Stimulated activated CD4-positive, alpha-beta T cell treated with anti-CD3 and anti-CD28 coated beads, Interleukin-12 subunit alpha, Interleukin-12 subunit beta, amount 100 ng/mL, for 4 hours (primary cell): Measurements from ENCODE around the gene RIN2.

Source experiments
- DNase-seq: peaks from one replicate; pipeline ENCODE4 v3.0.0-alpha.2; 2020

Gene RIN2, protein sequence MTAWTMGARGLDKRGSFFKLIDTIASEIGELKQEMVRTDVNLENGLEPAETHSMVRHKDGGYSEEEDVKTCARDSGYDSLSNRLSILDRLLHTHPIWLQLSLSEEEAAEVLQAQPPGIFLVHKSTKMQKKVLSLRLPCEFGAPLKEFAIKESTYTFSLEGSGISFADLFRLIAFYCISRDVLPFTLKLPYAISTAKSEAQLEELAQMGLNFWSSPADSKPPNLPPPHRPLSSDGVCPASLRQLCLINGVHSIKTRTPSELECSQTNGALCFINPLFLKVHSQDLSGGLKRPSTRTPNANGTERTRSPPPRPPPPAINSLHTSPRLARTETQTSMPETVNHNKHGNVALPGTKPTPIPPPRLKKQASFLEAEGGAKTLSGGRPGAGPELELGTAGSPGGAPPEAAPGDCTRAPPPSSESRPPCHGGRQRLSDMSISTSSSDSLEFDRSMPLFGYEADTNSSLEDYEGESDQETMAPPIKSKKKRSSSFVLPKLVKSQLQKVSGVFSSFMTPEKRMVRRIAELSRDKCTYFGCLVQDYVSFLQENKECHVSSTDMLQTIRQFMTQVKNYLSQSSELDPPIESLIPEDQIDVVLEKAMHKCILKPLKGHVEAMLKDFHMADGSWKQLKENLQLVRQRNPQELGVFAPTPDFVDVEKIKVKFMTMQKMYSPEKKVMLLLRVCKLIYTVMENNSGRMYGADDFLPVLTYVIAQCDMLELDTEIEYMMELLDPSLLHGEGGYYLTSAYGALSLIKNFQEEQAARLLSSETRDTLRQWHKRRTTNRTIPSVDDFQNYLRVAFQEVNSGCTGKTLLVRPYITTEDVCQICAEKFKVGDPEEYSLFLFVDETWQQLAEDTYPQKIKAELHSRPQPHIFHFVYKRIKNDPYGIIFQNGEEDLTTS

DNA sequence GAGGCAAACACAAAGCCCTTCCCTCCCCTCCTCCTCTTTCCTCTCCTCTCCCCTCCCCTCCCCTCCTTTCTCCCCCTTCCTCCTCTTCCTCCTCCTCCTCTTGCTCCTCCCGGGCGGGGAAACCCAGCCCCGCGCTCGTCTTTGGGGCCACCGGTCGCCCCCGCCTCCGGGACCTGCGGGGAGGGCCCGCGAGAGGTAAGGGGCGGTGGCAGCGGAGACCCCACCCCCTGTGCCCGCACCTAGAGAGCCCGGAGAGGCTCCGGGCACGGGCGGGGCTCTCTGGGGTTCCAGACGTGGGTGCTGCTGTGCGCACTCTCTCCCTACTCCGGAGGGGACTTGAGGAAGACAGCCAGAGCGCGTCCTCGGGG, at the start of gene RIN2:
RIN2 (plus strand) TSS at position 126 of the 368 bp plus-strand sequence. CDS start 131,344 bp downstream, outside the sequence.
- no peak for DNase-seq

DNA sequence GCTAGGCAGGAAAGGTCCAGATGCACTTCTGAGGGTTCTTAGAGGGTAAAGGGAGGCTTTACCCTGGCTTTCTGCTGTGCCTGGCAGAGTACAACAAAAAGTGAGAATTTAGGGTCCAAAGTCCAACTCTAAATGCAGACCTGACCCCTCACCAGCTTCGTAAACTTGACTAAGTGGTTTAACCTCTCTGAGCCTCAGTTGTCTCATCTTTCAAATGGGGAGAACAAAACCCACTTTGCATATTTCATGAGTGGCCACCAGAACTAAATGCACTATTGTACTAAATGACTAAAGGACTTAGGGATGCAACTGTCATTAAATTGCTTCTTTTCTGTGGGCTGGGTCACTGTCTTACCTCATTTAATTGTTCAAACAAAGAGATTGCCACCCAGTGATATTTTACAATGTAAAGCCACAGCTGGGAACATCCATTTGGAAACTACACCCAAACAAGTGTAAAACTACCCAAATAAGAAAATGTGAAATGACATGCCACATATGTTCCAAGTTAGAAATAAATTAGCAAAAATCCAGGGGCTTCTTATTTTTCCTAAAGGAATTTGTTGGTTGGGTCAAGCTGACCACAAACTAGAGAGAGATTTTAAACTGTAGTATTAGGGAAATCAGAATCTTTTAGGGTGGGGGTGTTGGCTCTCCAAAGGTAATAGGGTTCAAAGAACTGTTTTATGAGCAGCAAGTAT, 48.3 kb upstream of the RIN2 start:
- no peak for DNase-seq

DNA sequence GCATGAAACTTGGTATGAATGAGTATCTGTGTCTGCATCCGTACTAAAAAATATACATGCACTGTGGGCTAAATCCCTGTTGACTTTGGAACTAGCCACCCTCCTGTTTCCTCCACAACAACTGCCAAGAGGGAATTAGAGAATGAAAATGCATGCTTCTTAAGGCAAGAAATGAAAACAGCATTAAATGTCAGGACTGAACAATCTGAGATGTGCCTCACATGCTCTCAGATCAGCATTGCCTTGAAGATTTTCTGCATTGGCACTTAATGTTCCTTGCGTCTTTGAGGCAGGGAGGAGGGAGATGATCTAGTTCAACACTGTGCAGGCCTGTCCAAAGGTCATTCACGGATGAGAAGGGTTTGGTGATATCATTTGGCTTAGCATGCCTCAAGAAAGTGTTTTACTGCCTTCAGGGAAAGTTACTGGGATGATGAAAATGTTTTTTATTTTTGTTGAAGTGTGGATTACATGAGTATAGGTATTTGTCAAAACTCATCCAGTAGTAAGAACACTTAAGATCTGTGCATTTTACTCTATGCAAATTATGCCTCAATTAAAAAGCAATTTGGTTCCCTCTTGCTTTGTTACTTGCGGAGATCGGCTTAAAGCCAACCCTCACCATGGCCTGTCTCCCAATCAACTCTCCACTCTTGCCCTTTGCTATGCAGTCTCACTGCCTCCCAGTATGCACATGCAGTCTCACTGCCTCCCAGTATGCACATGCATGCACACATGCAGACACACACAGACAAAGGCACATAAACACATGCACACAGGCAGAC, 47.5 kb upstream of the RIN2 start:
- no peak for DNase-seq

DNA sequence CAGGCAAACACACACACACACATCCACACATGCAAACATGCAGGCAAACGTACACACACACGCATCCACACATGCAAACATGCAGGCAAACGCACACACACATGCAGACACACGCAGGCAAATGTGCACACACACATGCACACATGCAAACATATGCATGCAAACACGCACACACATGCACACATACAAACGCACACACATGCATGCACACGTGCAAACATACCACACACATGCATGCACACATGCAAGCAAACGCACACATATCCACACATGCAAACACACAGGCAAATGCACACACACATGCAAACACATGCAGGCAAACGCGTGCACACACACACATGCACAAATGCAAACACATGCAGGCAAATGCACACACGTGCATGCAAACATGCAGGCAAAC, 46.9 kb upstream of the RIN2 start:
- DNase-seq = no peak

DNA sequence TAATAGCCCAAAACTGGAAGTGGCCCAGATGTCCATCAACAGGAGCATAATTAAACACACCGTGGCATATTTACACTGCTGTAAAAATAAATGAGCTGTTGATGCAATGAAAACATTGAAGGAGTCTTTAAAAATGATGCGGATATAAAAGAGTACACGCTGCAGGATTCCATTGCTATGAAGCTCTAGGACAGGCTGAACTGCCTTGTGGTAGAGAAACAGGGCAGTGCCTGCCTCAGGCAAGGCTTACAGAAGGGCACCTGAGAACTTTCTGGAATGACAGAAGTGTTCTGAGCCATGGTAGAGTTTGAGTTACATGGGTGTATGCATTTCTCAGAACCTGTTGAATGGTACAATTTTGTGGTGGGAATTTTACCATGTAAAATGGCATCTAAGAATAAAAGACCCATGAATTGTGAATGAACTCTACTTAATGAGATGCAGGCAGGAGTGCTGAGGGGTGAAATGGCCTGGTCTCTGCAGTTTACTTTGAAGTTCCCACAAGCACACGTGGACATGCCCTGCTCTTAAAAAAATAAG, 45.3 kb upstream of the RIN2 start:
- no peak for DNase-seq

DNA sequence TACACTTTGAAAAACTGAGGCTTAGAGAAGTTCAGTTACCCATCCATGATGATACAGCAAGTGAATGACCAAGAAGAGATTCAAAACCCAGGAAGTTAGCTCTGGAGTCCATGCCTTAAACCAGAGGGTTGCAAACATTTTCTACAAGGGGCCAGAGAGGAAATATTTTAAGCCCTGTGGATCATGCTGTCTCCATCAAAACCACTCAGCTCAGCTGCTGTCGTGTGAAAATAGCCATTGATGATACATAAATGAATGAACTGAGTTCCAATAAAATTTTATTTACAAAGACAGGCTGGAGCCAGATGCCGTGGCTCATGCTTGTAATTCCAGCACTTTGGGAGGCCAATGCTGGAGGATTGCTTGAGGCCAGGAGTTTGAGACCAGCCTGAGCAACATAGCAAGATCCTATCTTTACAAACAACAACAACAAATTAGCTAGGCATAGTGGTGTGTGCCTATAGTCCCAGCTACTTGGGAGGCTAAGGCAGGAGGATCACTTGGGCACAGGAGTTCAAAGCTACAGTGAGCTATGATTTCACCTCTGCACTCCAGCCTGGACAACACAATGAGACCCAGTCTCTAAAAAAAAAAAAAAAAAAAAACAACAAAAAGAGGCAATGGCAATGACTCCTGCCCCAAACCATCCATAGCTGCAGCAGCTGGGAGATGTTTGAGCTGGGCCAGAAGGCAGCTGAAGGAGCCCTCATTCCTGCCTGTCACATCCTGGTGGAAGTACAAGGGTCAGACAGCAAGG, 44.1 kb upstream of the RIN2 start:
- no peak for DNase-seq

DNA sequence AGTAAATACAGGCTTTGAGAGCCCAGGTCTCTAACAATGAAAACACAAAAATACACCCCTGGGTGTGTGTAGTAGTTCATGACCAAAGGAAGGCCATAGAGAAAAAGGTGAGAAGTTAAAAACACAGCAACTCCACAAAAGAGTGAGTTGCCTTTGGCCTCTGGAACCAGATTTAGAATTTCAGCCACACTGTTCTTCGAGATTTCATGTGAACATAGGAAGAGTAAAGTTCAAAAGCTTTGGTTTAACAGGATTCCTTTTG, 43.5 kb upstream of the RIN2 start:
- no peak for DNase-seq

DNA sequence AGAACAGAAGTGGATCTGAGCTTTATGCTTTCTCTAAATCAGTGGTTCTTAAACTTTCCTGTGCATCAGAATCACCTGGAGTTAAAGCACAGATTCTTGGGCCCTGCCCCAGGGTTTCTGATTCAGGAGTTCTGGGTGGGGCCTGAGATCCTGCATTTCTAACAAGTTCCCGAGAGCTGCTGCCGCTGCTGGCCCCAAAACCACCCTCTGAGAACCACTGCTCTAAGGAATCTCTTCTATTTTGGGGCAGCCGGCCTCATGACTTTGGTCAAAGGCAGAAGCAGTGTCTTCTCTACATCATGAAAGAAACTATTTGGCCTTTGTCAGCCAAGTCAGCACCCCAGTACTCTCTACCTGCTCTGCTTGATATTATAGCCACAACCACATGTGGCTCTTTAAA, 42.1 kb upstream of the RIN2 start:
- DNase-seq = no peak

DNA sequence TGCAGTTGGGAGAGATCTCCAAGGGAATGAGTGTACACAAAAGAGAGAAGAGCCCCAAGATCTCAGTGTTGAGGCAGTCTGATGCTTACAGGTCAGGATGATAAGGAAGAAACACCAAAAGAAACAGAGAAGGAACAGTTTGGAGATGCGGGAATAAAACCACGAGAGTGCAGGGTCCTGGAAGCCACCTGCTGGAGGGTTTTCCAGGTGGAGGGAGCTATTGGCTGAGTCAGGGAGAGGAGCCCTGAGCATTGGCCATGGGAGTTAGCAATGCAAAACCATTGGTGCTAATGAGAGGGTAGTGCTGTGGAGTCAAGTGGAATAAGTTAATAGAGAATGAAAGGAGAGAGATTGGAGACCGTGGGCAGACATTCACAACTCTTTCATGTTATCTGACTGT, 39.2 kb upstream of the RIN2 start:
- no peak for DNase-seq

DNA sequence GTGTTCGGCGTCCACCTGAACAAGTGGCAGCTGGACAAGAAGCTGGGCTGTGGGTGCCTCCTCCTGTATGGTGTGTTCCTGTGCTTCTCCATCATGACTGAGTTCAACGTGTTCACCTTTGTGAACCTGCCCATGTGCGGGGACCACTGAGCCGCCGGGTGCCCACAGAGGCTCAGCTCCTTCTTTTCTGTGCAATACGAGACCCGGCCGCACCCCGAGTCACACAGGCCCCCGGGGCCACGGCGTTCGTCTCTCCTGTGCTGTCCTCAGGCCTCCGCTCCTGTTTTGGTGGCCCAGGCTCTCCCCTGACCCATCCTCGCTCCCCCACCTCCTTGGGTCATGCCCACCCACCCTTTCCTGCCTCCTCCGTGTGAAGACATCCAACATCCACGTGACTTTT, 37.1 kb upstream of the RIN2 start:
- no peak for DNase-seq

DNA sequence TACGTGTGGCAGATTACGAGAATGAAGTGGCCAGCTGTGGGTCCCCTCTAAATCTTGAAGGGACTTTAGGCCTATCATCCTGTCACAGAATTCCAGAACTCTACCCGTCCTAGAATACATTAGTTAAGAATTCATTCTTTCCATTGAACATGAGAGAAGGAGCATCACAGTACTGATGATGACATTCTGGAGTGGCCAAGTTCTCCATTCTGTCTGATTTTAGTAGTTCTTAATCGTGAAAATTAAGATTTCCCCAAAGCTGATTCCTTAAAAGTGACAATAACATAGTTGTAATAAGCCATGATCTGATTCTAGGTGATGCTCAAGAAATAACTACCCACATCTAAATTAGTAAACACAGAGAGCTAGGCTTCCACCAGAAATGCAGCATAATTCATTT, 35.0 kb upstream of the RIN2 start:
- DNase-seq = no peak

DNA sequence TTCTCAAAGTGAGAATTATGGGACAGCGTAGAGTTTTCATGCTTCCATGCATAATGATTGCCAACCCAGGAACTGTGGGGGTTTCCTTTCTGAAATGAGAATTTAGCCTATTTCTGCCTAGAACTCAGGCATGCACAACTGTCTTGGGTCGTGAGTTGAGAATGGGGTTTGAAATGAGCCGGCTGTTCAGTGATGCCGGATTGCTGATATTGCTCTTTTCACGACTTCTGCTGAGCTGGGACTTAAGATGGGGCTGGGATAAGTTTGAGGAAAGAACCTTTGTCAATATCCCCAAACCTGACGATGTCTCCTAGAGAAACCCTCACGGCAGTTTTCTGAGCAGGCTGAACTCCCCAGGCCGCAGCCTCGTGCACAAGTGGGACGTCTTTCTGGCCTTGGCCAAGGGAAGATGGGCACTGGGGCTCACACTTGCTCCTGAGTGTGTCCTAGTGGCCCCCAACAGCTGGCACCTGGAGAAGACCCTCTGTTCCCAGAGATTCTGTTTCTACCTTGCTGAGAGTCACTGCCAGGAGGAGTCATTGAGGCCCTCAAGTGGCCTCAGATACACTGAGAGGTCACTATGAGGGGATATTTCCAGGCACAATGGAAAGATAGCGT, 34.1 kb upstream of the RIN2 start:
- DNase-seq = no peak

DNA sequence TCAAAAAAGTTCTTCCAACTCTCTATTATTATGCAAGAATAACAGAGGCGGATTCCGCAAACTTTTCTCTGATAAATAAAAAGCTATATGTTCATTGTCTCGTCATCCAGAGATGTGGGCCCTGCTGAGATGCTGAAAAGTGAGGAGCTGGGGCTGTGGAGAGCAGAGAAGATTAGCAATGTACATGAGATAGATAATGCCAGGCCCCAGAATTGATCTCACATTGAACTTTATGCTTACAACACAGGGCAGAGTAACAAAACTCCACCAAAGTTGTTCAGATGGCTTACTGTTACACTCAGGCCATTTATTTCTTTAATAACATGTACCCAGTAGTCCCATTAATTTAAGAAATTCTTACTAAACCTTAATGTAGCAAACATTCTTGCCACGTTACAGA, 32.7 kb upstream of the RIN2 start:
- DNase-seq = no peak

DNA sequence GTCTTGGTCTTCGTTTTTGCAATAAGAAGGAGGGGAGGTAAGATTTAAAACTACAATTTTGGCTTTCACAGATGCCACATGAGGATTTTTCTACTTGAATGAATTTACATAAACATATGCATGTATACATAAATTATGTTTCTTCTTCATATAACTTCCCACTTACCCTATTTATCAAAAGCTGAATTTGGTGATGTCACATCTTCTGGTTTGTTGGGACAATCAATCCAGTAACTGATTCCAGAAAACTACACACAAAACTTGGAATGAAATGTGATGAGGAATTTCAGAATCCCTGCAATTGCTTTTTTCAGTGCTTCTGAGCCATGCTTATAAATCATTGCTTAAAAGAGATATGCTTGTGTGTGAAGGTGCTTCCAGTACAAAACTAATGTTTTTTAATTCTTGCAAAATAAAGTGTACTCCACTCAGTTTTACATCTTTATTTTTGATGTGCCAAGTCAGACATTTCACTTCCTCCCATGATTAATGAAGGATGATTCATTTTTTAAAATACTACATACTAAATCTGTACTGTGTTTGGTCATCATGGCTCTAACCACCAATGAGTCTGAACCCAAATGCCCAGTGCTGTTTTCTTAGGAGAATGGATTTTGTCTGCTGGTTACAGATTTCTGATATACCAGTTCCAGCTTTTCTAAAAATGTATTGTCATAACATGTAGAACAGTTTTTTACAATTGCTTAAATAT, 32.1 kb upstream of the RIN2 start:
- DNase-seq = no peak

DNA sequence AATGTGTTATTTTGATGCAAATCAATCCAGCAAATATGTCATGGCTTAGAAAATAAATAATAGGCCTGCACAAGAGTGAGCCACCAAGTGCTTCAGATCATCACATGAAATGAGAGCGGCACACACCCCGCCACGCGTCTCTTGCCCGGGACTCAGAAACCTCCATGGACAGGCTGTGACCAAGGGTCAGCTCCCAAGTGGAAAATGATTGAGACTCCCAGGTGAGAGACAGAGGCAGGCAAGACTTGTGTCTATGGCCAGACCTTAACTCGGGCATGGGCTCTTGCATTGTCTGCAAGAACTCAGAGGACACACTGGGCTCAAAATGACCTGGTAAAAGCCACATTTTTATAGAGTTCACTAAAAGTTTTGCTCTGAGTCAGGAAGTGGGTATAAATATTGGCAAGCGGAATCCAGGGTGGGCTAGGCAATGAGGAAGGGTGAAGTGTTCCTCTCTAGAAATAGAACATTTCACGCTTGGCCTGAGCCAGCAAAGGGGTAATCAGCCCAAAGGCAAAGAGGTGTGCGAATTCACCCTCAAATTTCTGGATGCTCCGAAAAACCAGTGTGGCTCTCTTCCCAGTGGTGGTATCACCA, 30.7 kb upstream of the RIN2 start:
- no peak for DNase-seq

DNA sequence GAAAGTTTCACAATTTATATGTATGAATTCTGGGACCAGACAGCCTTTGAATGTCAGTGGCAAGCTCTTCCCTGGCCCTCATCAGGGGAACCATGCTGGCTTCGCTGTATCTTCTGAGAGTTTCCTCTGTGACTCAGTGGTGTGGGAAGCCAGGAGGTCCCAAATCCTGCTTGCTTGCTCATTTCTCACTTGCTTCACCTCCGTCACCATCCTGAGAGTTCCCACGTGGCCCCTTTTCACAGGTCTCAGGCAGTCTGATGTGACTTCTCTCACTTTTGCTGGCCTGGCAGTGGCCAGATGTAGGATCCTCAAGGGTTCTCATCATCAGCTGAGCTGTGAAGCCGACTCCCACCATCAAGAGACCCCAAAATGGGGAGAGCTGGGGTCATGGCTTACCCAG, 28.4 kb upstream of the RIN2 start:
- no peak for DNase-seq

DNA sequence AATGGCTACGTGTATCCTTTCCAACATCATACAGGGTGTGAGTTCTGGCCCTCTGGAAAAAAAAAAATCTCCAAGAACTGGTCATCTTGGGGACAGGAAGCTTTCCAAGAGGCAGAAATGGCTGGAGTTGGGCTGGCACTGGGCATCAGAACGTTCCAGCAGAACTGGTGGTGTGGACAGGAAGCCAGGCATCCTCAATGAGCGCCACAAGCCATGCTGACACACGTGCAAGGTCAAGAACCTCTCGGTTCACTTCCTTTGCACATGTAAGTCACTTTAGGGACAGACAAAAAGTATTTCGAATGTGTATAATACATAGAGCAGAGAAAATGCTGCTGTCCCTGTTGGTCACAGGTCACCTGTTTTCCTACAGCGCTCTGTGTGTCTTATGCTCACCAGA, 27.4 kb upstream of the RIN2 start:
- no peak for DNase-seq

DNA sequence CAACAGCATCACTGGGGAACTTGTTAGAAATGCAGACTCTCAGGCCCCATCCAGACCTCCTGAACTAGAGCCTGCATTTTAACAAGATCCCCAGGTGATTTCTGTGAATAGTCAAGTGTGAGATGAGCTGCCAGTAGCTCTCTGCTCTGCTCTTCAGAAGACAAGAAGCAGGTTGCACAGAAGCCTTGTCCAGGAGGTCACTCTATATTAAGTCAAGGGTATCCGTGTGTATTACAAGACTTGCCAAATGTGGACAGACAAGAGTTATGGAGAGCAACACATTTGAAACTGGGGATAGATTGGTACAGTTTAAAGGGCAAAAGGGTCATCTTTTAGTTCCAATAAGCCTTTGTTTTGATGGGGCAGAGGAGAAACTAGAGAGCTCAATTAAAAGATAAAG, 23.2 kb upstream of the RIN2 start:
- DNase-seq = no peak

DNA sequence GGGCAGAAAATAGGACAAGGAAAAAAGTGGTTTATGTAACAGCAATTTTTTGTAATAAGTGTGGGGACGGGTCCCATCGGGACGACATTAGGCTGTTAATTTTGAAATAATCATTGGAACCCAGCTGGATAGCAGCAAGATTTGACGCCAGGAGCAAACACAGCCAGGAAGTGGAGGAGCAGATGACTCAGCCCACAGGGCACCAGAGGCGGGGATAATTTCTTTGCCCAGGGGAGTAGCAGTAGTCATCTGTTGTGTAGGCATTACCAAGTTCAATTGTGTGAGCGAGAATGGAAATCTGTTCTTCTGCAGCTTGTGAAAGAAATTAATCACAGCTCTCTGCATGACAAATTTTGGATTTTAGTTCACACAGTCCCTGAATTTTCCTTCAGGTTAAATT, 22.6 kb upstream of the RIN2 start:
- no peak for DNase-seq

DNA sequence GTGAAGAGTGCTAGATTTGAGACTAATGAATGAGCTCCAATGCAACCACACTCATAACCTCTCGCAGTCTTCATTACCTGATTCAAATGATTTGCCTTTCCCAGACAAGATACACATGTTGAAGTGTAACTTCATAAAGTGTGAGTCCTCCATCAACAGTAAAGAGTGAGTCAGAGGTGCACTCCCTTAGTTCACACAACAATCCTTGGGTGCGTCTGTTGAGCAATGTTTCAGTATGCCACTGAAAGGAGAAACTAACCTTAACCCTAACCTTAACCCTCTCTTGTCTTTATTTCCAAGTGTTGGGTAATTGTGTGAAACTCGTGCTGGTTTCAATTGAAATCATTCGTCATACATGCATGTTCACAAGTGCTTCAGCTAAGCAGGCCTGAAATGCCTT, 21.0 kb upstream of the RIN2 start:
- no peak for DNase-seq

DNA sequence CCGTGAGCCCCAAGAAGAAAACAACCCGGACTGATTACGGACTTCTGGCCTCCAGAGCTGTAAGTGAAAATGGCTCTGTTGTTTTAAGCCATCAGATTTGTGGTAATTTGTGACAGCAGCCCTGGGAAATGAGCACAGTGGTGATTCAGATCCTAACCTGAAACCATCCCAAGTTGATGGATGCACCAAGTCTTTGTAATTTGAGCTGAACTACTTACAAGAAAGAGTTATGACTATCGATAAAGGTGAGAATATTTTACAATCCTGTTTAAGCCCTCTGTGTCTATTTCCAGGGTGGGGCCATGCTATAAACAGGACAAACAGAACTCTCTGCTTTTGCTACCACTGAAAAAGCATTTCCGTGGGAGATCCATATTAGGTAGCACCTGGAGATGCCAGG, 19.1 kb upstream of the RIN2 start:
- no peak for DNase-seq
